Right lobe of liver (tissue), 4 donors: ENCODE data around the gene LUZP2.

Source experiments
- CTCF ChIP-seq, 4 donors: fragments of 200-600 bp in 3 of 4; fragments of 450-650 bp in 1 of 4; IDR thresholded peaks; one replicate each; pipeline versions ENCODE4 v1.5.1 to v1.8.0; 2016 to 2022; ENCODE audit warnings: antibody characterized with exemption in 4 of 4, mild to moderate bottlenecking in 2 of 4
- POLR2A ChIP-seq: fragments of 450-650 bp; IDR thresholded peaks from one replicate; pipeline ENCODE4 v1.6.1; 2017; ENCODE audit warnings: antibody characterized with exemption, mild to moderate bottlenecking
- donor health status: DM: no; HTN: no; CAD: no.
- donor health status: DM: no; HTN: no; CAD: no.
- donor health status: DM: no; HTN: yes; CAD: no.

- TF ChIP-seq CTCF (IDR thresholded peaks at IDR 0.05) (no peak), POLR2A (no peak)
Measured at GRCh38 chr11:24543771-24544170, 46.9 kb downstream of the LUZP2 start.
